ENCODE data around the gene KCNMA1.
A peak's percentile ranks its signal among the peaks of the same experiment; 100 is the strongest.

The KCNMA1 gene

DNA sequence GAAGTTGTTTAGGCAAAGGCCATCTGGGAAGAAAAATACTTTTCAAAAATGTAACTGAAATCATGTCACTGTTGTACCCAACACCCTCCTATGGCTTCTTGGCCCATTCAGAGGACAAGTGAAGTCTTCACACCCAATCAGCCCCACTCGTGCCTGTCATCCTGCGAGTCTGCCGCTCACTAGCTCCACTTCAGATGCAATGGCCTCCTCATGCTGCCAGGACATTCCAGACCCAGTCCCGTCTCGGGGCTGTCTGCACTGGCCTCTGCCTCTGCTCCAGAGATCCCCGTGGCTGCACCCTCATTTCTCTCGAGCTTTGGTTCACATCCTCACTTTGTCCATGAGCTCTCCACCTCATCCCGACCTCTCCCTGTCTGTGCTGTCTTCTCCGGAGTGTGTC is 227.1 kb downstream of the KCNMA1 start:
- no peak overlapping the region for H3K4me3 ChIP-seq (ENCODE audit: low read depth, low read length)
- no peak for DNase-seq (ENCODE audit: low read depth)
- TF ChIP-seq, protein P1, sequence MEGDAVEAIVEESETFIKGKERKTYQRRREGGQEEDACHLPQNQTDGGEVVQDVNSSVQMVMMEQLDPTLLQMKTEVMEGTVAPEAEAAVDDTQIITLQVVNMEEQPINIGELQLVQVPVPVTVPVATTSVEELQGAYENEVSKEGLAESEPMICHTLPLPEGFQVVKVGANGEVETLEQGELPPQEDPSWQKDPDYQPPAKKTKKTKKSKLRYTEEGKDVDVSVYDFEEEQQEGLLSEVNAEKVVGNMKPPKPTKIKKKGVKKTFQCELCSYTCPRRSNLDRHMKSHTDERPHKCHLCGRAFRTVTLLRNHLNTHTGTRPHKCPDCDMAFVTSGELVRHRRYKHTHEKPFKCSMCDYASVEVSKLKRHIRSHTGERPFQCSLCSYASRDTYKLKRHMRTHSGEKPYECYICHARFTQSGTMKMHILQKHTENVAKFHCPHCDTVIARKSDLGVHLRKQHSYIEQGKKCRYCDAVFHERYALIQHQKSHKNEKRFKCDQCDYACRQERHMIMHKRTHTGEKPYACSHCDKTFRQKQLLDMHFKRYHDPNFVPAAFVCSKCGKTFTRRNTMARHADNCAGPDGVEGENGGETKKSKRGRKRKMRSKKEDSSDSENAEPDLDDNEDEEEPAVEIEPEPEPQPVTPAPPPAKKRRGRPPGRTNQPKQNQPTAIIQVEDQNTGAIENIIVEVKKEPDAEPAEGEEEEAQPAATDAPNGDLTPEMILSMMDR (IDR thresholded peaks at IDR 0.05; ENCODE audit: insufficient read depth, low read depth, low read length, missing control alignments) = no peak

DNA sequence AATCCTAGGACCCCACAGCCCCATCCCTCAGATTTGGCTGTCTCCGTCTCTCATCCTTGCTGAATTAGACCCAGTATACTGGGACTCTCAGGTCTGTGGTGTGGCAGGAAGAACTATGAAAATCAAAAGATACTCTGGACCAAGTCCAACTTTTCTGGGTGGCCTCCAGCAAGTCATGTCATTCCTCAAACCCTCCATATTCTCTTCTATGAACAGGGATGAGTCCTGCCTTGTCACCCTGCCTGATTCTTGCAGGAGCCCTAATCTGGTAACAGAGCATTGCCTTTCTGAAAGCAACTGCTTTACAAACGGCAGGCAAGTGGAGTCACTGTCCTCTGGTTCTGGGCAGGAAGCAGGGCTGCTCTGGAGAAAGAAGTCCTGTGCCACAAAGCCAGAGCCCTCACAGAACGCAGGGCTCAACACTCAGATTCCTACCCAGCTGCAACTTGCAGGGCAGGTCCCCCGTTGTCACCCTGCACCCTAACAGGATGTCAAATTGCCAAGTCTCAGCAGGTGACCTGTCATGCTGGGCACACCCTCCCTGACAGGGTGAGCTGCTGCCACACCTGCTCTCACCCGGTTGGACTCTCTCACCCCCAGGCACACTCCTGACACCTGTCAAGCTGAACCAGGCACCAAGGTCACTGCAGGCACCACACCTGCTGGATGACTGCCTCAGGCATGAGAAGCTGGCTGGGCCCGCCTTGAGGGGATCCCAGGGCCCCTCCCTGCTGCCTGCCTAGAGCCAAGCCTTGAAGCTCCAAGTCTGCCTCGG is 227.7 kb downstream of the KCNMA1 start:
- TF ChIP-seq, protein P1 (IDR thresholded peaks at IDR 0.05; ENCODE audit: insufficient read depth, low read depth, low read length, missing control alignments) = no peak
- DNase-seq (ENCODE audit: low read depth) = no peak
- no peak overlapping the region for H3K4me3 ChIP-seq (ENCODE audit: low read depth, low read length)

DNA sequence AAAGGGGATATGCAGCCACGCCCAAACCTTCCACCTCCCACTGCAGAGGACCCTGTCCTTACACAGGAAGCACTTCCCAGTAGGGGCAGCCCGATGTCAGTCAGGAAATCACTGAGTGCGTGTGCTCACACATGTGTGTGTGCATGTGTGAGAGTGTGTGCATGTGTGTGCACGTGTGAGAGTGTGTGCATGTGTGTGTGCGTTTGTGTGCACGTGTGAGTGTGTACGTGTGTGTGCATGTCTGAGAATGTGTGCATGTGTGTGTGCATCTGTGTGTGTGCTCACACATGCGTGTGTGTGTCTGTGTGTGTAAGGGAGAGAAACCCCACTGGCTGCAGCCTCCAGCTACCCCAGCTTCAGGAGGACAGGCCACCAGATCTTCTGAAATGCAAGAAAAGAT is 229.3 kb downstream of the KCNMA1 start:
- H3K4me3 ChIP-seq (ENCODE audit: low read depth, low read length) = no peak overlapping the region
- DNase-seq (ENCODE audit: low read depth) = no peak
- TF ChIP-seq, protein P1 (IDR thresholded peaks at IDR 0.05; ENCODE audit: insufficient read depth, low read depth, low read length, missing control alignments) = no peak

DNA sequence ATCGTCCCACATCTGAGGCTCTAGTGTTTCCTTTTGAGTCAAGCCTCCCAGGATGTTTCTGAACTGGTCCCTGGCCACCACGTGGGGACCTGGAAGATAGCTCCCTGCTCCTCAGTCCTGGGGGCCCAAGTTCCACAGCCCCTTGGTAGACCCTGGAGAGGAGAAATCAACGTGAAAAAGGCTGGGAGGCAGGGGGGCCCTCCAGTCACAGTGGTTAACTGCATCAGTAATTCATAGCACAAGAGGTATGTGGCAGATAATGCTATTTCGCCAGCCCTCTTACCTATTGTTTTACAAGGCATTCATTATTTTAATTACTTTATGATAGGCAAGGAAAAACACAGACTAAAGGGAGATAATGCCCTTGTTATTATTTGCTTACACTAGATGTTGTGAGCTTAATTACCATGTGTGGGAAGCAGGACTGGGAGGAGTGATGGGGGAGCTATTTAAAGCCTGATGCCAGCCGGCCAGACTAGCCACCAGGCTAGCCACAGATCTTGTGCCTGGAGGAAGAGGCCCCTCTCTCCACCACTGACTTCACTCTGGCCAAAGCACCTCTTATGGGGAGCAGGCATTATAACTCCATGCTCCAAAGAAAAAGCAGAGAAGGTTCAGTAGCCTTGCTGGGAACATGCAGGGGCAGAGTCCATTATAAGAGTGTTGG is 230.7 kb downstream of the KCNMA1 start:
- TF ChIP-seq, protein P1 (IDR thresholded peaks at IDR 0.05; ENCODE audit: insufficient read depth, low read depth, low read length, missing control alignments) = no peak
- no peak overlapping the region for H3K4me3 ChIP-seq (ENCODE audit: low read depth, low read length)
- DNase-seq (ENCODE audit: low read depth) = no peak

DNA sequence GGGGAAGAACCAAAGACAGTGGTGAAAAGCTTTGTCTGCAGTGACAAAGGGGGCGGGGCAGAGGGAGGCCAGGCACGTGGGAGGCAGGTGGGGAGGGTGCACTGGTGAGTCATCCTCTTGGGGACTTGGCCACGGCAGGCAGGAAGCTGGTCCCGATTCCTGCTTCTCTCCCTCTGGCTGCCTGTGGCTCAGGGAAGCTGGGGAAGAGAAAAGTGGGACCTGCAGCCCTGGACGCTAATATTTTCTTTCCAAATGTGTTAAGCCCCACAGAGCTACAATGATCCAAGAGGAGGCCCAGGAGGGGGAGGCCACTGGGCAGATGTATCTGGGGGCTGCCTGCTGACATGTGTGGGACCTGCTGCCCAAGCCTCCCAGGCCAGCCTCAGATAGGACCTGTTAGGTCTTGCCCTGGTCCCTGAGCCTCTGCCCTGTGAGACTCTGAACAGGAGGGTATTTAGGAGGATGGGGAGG is 231.8 kb downstream of the KCNMA1 start:
- TF ChIP-seq, protein P1 (IDR thresholded peaks at IDR 0.05; ENCODE audit: insufficient read depth, low read depth, low read length, missing control alignments) = no peak
- no peak overlapping the region for H3K4me3 ChIP-seq (ENCODE audit: low read depth, low read length)
- DNase-seq (ENCODE audit: low read depth) = peak; percentile 24

DNA sequence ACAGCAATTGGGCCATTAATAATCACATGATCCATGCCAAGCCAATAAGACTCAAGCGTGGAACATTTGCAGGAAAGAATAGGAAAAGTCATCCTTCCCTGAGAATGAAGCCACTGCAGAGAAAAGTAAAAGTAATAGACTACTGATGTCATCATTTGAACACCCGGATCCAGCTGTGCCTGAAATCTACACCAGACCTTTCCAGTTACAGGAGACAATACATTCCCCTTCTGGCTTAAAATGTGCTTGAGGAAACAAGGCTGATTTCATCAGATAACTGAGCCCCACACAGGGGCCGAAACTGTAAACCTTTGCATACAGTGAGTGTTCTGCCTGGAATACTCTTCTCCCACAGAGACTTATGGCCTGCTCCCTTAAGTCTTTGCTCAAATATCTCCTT is 232.8 kb downstream of the KCNMA1 start:
- no peak overlapping the region for H3K4me3 ChIP-seq (ENCODE audit: low read depth, low read length)
- TF ChIP-seq, protein P1 (IDR thresholded peaks at IDR 0.05; ENCODE audit: insufficient read depth, low read depth, low read length, missing control alignments) = no peak
- no peak for DNase-seq (ENCODE audit: low read depth)

All from GM12865 (cell line).